ENCODE results near the gene MAML3. TPM values are rescaled to one million over a fixed set of nuclear protein-coding genes. Genes with fewer than 3 reads are reported as not detected.

Gene MAML3
- polyA plus RNA-seq, 1 donor = 3.9 TPM

DNA sequence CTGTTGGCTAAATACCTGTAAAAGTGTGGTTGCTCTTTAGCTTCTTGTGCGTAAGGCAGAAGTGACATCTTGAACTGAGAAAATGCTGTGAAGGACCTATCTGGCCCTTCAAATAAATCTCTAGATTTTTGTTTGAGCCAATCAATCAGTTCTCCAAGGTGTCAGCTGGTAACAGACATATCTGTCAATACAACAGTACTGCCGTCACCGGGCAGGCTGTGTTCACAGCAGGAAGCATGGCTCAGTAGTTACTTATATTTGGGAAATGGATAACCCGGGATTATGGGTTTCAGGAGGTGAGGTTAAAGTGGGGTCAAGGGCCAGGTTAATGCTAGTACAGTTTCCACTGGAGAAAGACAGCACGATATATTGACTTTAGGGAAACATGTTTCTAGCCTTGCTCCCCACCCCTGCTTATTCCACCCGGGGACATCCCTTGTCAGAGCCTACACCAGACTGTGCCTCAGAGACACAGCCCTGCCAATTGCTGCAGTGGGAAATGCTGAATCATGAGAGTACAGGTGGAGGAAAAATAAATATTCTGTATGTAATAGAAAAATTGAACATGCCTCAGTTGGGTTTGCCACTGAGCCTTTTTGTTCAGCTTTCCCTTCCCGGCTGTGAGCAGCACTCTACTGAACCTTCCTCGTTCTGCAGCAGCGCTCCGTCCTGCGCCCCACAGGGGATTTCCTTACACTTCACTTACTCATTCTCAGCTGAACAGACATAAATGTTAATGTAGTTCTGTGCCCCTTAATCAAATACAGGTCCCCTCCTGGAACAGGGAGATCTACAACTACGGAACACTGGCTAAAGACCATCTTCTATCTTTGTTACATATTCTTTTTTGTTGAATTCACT lies 367.3 kb downstream of the MAML3 start:
- DNase-seq (ENCODE audit: low read depth) = no peak

GRCh38 chr4:139785356-139785755 lies 368.6 kb downstream of the MAML3 start:
- DNase-seq (ENCODE audit: low read depth) = no peak

- no peak for DNase-seq (ENCODE audit: low read depth)
Measured at GRCh38 chr4:139783741-139784484, 370.1 kb downstream of the MAML3 start.

GRCh38 chr4:139782926-139783522 lies 371.0 kb downstream of the MAML3 start:
- no peak for DNase-seq (ENCODE audit: low read depth)

- DNase-seq (ENCODE audit: low read depth) = no peak
Measured at GRCh38 chr4:139781066-139781465, 372.9 kb downstream of the MAML3 start.

- DNase-seq (ENCODE audit: low read depth) = no peak
Measured at GRCh38 chr4:139779691-139780090, 374.3 kb downstream of the MAML3 start.

- DNase-seq (ENCODE audit: low read depth) = no peak
Measured at GRCh38 chr4:139777757-139778156, 376.2 kb downstream of the MAML3 start.

- DNase-seq (ENCODE audit: low read depth) = no peak
Measured at GRCh38 chr4:139776235-139776634, 377.7 kb downstream of the MAML3 start.

GRCh38 chr4:139774759-139775487 lies 379.1 kb downstream of the MAML3 start:
- no peak for DNase-seq (ENCODE audit: low read depth)

GRCh38 chr4:139773560-139774318 lies 380.2 kb downstream of the MAML3 start:
- no peak for DNase-seq (ENCODE audit: low read depth)

- no peak for DNase-seq (ENCODE audit: low read depth)
Measured at GRCh38 chr4:139770361-139770760, 383.6 kb downstream of the MAML3 start.

GRCh38 chr4:139769364-139769763 lies 384.6 kb downstream of the MAML3 start:
- no peak for DNase-seq (ENCODE audit: low read depth)

DNA sequence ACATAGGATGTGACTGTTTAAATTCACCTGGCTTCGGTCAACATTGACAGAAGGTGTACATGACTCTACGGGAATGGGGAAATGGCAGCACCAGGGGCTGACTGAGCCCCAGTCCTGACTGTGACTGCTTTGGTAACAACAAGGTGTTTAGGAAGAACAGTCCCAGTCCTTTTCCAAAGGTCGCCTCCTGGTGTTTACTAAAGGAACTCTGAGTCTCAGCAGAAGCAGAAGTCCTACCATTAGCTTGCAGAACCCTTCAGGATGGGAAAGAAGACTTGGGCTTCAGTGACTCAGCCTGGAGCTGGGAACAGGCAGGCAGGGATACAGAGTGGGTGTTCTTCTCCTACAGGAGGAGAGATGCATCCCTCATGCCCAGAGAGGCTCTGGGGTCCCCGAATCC lies 385.1 kb downstream of the MAML3 start:
- DNase-seq (ENCODE audit: low read depth) = no peak

GRCh38 chr4:139768366-139768765 lies 385.6 kb downstream of the MAML3 start:
- no peak for DNase-seq (ENCODE audit: low read depth)

DNA sequence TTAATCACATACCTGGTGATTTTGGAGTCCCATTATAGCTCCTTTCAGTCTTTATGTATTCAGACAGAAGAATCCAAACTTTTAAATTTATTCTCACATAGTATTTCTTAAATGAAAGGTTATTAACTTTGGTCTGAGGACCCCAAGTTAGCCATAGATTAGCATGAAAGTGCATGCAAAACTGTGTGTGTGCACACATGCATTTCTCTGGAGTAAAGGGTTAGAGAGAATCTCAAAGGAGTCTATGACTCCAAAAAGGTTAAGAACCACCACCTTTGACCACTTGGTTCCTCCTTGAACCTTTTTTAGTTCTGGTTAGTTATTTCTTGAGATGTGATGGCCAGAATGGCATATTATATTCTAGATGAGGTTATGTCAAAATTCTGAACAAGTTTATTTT lies 386.4 kb downstream of the MAML3 start:
- no peak for DNase-seq (ENCODE audit: low read depth)

DNA sequence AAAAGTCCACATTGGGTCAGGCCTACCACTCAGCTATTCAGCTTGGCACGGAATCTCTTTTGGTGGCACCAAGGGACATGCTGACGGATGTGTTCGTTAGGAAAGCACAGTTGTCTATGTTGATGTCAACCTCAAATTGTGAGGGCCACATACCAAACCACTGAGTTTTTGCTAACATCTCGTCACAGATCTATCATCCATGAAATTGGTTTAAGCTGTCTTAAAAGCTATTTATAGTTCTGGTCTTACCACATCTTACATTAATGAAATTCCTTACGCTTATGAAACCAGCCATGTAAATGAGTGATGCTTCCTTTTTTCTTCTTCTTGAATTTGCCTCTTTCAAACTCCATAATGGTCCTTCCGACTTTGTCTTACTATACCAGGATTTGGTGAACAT lies 386.8 kb downstream of the MAML3 start:
- DNase-seq (ENCODE audit: low read depth) = no peak

DNA sequence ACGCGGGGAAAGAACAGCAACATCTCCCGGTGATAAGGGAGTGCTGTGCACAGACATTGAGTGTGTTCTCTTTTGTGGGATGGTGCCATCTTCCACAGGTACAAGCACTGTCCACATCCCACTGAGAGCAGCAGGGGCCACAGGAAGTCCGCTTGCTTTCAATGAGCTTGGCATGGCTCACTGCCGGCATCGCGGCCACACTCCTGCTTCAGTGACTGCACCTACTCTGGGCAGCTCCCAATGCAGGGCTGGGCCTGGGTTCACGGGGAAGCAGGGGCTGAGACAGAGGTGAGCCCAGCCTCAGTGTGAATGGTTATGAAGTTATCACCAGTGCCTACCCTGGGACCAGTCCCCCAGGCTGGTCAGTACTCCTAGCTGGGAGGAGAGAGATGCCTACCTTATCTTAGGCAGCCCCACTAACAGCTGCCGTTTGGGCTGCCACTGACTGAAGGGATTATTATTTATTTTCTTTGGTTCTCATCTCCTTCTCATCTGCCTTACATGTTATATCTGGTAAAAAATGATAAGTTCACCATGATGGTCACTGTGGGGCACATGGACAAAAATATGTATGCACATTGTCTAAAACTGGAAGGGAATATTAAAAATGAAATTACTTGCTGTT lies 389.2 kb downstream of the MAML3 start:
- no peak for DNase-seq (ENCODE audit: low read depth)

- no peak for DNase-seq (ENCODE audit: low read depth)
Measured at GRCh38 chr4:139764182-139764581, 389.8 kb downstream of the MAML3 start.

DNA sequence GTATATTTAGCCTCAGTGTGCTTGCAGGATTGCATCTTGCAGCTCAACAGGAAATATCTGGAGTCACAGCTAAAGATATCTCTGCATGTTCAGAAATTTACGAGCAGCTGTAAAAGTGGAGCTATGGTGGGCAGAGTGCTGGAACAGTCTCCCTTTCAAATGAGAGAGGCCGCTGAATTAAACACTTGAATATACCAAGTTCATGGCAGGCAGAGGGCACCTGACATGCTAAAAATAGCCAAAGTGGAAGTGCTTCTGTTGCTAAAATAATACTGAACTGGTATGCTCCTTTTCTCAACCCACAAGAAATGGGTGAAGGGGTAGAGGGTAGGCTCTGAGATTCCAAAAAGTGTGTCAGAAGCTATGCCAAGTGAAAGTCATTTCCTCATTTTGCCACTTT lies 390.3 kb downstream of the MAML3 start:
- DNase-seq (ENCODE audit: low read depth) = no peak

- no peak for DNase-seq (ENCODE audit: low read depth)
Measured at GRCh38 chr4:139763205-139763604, 390.8 kb downstream of the MAML3 start.

GRCh38 chr4:139762720-139763119 lies 391.3 kb downstream of the MAML3 start:
- DNase-seq (ENCODE audit: low read depth) = no peak
